Activated naive CD8-positive, alpha-beta T cell treated with anti-CD3 and anti-CD28 coated beads, Interleukin-2, amount 10 ng/mL, durations not matched to agents 7 days and 5 days (primary cell): ENCODE measurements around the gene TNFAIP3. TPM values are rescaled to one million over a fixed set of nuclear protein-coding genes. Genes with fewer than 3 reads are reported as not detected.

Experiments
- ATAC-seq: fragments of 150-1000 bp; cut with Tn5 transposase; one replicate; pipeline ENCODE4 v1.10.0; 2021; ENCODE audit warnings: low read depth, moderate library complexity
- POLR2A ChIA-PET: fragments of 350-600 bp; sonication (Branson Sonifier 250); formaldehyde crosslinking; loops from one replicate; lab custom pipeline; 2021; ENCODE audit warnings: antibody characterized with exemption; lab: Charles Lee
- DNase-seq: peaks from one replicate; pipeline ENCODE4 v3.0.0; 2021
- H3K27ac Mint-ChIP-seq: one replicate; pipeline ENCODE4 v1.8.0; 2022; ENCODE audit warnings: mild to moderate bottlenecking, mixed read lengths
- H3K27me3 Mint-ChIP-seq: one replicate; pipeline ENCODE4 v1.8.0; 2022; ENCODE audit warnings: mild to moderate bottlenecking, moderate library complexity, mixed read lengths
- H3K36me3 Mint-ChIP-seq: one replicate; pipeline ENCODE4 v1.8.0; 2021; ENCODE audit warnings: mild to moderate bottlenecking, mixed read lengths
- H3K4me1 Mint-ChIP-seq: one replicate; pipeline ENCODE4 v1.8.0; 2021; ENCODE audit warnings: mixed read lengths
- H3K4me3 Mint-ChIP-seq: one replicate; pipeline ENCODE4 v1.8.0; 2022; ENCODE audit warnings: mild to moderate bottlenecking, moderate library complexity, mixed read lengths
- H3K9me3 Mint-ChIP-seq: one replicate; pipeline ENCODE4 v1.8.0; 2021; ENCODE audit warnings: mixed read lengths
- total RNA-seq, 2 experiments: library from RNA; stranded (reverse); gene quantifications; one replicate each; pipeline ENCODE4 v1.2.3, GENCODE V29; 2021

The TNFAIP3 gene
- total RNA-seq, 2 experiments from 2014 or later: 88.6 to 89.5 TPM

DNA sequence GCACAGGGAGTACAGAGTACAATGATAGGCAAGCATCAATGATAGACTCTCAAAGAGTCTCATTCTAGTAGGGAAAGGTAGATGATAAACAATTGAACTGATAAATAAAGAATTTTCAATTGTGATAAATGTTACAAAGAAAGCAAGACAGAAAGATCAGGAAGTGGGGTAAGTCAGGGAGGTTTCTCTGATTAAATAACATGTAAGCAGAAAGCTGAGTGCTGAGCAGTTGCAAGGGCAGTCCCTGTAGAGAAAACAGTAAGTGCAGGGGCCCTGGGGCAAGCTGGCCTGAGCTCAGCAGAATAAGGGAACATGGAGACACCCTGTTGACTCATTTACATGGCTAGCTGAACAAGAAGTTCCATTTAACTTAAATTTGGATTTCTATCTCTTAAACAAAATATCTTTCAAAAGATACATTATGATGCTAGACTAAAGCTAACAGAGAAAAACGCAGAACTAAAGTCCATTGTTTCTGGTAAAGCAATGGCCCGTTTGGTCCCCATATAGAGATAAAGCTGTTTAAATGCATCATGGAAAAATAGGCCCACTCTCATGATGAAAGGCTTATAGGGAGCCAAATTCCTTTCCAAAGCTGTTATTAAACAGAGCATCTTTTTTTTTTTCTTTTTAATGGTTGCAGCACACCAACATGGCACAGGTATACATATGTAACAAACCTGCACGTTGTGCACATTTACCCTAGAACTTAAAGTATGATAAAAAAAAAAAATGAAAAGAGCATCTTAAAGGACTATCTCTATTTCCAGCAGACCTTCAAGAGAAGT is 5.3 kb upstream of the TNFAIP3 start:
- Mint-ChIP-seq H3K27ac (no peak overlapping the region), H3K4me1 (peaks cover 12% of the 10 kb centered on the region)
- POLR2A ChIA-PET: interaction anchor here (0.6 to 0.9 kb wide), 2 partner anchors 37 to 38 kb away, joined by 3 read pairs; no protein-coding TSS in a partner anchor

GRCh38 chr6:137862419-137863090 is 4.5 kb upstream of the TNFAIP3 start:
- no peak for DNase-seq
- Mint-ChIP-seq H3K36me3 (peaks cover 18% of the 10 kb centered on the region), H3K4me3 (no peak overlapping the region), H3K4me1 (peaks cover 12% of the 10 kb centered on the region), H3K27me3 (no peaks in the 10 kb centered on the region), H3K9me3 (peaks cover under 1% of the 10 kb centered on the region), H3K27ac (no peak overlapping the region)
- ATAC-seq: no peak
- POLR2A ChIA-PET: no interaction called here

More for the DNA sequence above, 5.3 kb upstream of the TNFAIP3 start:
- H3K36me3 Mint-ChIP-seq: peaks cover 19% of the 10 kb centered on the region
- H3K4me3 Mint-ChIP-seq: no peak overlapping the region
- DNase-seq (no peak), ATAC-seq (no peak)
- H3K27me3 Mint-ChIP-seq: no peaks in the 10 kb centered on the region
- H3K9me3 Mint-ChIP-seq: peaks cover 1% of the 10 kb centered on the region

DNA sequence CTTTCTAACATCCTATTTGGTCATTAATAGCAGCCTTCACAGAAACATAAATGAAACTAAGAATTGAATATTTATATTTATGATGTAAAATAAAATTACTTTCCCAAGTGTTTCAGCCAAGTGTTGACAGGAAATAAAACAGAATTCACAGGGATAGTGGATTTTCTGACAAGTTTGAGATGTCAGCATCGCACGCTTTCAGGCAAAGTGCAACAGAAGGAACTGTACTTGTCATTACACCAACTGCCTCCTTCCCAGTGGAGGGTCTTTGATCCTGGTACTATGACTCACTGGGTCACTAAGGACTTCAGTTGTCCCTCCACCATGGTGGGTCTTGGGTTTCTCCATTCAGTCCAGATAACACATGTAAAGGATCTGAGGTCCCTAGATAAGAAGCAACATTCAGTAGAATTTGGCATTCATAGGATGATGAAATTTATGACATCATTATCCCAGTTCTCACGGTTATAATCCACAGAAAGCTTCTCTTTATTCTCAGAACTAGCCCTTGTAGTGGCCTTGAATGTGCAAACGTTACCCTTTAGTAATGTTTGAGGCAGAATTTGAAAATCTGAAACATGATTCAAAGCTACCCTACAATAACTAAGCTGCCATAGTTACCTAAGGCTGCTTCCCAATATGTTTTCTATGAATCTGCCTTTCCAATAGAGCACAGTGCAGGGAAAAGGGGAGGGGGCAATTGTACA is 3.8 kb upstream of the TNFAIP3 start:
- no peaks in the 10 kb centered on the region for H3K9me3 Mint-ChIP-seq
- H3K4me1 Mint-ChIP-seq: peaks cover 14% of the 10 kb centered on the region
- no peak for ATAC-seq
- DNase-seq: no peak
- H3K4me3 Mint-ChIP-seq: no peak overlapping the region
- H3K27ac Mint-ChIP-seq: no peak overlapping the region
- H3K36me3 Mint-ChIP-seq: peaks cover 13% of the 10 kb centered on the region
- no peaks in the 10 kb centered on the region for H3K27me3 Mint-ChIP-seq
- POLR2A ChIA-PET: interaction anchor here (1.4 kb wide), 1 partner anchor 38 kb away, joined by 3 read pairs; no protein-coding TSS in a partner anchor

DNA sequence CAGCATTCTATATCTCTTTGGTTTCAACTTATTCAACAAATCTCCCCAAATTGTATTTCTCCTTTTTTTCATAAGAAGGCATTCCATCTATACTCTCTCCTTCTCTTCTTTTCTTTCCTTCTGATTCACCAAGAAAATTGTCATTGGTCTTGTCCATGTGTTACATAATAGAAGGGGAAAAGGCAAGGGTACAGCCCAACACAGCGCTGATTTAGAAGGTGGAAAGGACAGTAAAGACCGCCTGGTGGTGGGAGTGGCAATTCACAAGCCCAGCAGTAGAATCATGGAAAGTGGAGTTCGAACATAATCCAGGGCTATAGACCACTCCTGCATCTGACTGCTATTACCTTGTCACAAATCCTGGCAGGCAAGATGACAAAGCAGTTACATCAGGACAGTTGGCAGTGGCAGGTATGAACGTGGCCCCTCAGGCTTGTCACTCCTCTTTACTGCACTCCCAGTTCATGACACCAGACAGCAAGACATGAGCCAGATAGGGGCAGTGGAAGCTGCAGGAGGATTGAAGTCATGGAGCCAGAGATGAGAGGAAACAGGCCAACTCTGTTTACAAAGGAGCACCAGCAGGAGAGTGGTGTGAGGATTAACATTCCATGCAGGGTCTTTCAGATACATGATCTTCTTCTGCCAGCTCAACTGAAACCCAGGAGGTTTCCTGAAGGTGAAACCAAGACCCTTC is 2.1 kb upstream of the TNFAIP3 start:
- Mint-ChIP-seq H3K9me3 (no peaks in the 10 kb centered on the region), H3K36me3 (peaks cover 19% of the 10 kb centered on the region), H3K27ac (no peak overlapping the region), H3K4me3 (no peak overlapping the region), H3K4me1 (peaks cover 28% of the 10 kb centered on the region), H3K27me3 (no peaks in the 10 kb centered on the region)
- ATAC-seq (no peak), DNase-seq (no peak)
- POLR2A ChIA-PET: no interaction called here

DNA sequence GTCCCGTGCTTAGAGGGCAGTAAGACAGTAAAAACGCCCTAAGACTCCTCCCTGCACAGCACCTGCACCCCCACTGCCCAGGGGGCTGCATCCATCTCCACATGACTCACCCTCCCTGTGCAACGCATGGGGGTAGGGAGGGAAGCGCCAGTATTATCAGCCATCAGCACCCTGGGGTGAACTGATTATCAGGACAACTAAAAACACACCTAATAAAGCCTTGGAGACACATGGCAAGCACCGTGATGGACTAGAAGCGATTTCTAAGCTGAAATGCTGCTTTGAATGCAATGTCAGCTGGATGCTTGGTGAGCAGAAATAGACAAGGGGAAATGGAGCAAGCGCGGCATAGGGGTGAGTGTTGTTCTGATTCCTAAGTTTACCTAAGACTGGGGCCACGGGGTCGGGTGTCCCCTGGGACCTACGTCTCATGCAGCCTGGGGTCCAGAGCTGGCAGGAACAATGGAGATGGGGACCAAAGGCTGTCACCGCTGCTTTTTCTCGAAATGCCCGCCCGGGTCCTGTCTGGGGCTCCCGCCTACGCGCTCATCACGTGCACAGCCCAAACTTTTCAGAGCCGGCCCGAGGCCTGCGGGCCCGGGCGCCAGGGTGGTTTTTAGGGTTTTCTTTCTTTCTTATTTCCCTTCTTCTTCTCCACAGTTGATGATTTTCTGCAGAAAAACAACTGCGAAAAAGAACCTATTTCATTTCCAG is 702 bp upstream of the TNFAIP3 start:
- Mint-ChIP-seq H3K4me1 (peaks cover 40% of the 10 kb centered on the region), H3K27me3 (no peaks in the 10 kb centered on the region), H3K27ac (peak overlapping the region; percentile 87), H3K4me3 (peak overlapping the region; percentile 90), H3K36me3 (peaks cover 16% of the 10 kb centered on the region), H3K9me3 (no peaks in the 10 kb centered on the region)
- POLR2A ChIA-PET: interaction anchor here (1.0 to 3.2 kb wide), 14 partner anchors 16 to 167 kb away, joined by 3 to 35 read pairs (median 10); no protein-coding TSS in a partner anchor
- peak; percentile 10 for ATAC-seq
- no peak for DNase-seq

GRCh38 chr6:137867685-137868509 is 838 bp downstream of the TNFAIP3 start:
- POLR2A ChIA-PET: interaction anchor here (0.6 to 3.2 kb wide), 22 partner anchors 14 to 160 kb away, joined by 3 to 35 read pairs (median 5); no protein-coding TSS in a partner anchor
- no peaks in the 10 kb centered on the region for H3K27me3 Mint-ChIP-seq
- peak overlapping the region; percentile 90 for H3K4me3 Mint-ChIP-seq
- ATAC-seq: peak; percentile 8
- peak; percentile 61 for DNase-seq
- H3K36me3 Mint-ChIP-seq: peaks cover 24% of the 10 kb centered on the region
- H3K27ac Mint-ChIP-seq: peak overlapping the region; percentile 95
- no peaks in the 10 kb centered on the region for H3K9me3 Mint-ChIP-seq
- H3K4me1 Mint-ChIP-seq: peaks cover 52% of the 10 kb centered on the region

DNA sequence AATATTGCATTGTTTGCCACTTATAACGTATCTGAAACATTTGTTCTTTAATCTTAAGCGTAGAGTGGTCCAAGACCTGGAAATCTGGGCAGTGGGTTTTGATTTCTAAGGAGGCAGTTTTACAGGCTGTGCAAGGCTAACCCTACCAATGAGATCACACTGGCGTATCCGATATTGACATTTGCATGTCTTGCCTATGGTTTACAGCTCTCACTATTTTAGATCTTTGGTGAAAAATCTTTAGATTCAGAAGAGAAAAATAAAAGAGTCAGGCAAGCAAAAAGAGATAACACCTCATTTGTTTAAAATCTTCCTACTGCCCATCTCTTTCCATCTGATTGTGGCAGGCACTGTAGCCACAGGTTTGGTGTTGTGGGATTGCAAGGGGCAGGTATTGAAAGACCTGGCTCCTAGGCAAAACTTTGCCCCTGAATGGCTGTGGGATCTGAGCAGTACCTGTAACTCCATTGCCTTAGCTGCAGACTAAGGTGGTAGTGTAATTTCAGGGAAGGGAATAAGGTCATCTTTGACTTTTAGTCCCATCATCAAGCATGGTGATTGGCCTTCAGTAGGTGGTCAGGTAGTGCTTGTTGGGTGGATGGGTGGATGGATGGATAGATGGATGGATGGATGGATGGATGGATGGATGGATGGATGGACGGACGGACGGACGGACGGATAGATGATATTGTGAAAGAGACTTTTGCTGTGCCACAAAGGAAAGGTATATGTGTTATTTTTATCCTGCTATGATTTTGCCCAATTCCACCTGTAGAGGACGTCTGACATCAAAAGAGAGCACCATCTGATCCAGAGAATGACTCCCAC is 1.9 kb downstream of the TNFAIP3 start:
- POLR2A ChIA-PET: interaction anchor here (0.8 to 3.2 kb wide), 11 partner anchors 13 to 161 kb away, joined by 3 to 35 read pairs (median 11); no protein-coding TSS in a partner anchor
- Mint-ChIP-seq H3K9me3 (no peaks in the 10 kb centered on the region), H3K27ac (peak overlapping the region; percentile 95), H3K4me1 (peaks cover 61% of the 10 kb centered on the region), H3K4me3 (peak overlapping the region; percentile 90), H3K36me3 (peaks cover 31% of the 10 kb centered on the region), H3K27me3 (no peaks in the 10 kb centered on the region)
- ATAC-seq: no peak
- DNase-seq: no peak

DNA sequence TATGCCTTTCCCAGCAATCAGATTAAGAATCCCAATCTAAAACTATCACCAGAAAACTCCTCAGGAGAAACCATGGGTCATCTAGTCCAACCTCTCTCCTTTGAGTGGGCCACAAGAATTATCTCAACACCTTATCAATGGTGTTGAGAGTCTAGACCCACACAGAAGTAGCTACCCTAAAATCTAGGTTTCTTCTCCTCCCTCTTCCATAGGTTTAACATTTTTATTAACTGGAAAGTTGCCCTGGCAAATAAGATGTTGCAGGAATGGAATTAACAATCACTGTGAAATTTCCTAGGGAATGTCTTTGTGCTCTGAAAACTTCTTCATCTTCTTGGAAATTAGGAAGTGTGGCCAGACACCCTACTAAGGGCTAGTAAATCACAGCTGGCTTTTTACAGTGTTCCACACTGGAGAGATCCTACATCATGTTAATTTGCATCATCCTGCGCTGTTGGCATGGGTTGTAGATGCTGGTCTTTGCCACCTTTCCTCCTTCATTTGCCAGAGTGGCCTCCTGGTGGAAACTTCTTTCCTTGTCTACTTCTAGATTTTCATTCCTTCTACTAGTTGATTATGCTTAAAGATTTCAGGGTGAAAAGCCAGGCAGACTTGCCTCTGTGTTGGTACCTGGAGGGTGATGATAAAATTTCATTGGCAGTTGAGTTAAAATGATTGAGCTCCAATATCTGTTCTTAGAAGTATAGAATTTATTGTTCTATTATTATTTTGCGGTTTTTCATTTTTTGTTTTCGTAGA is 2.7 kb downstream of the TNFAIP3 start:
- POLR2A ChIA-PET: interaction anchor here (0.9 to 3.2 kb wide), 5 partner anchors 11 to 135 kb away, joined by 4 to 35 read pairs (median 11); no protein-coding TSS in a partner anchor
- H3K9me3 Mint-ChIP-seq: no peaks in the 10 kb centered on the region
- peaks cover 64% of the 10 kb centered on the region for H3K4me1 Mint-ChIP-seq
- peak overlapping the region; percentile 90 for H3K4me3 Mint-ChIP-seq
- ATAC-seq: no peak
- DNase-seq: no peak
- peaks cover 28% of the 10 kb centered on the region for H3K36me3 Mint-ChIP-seq
- H3K27ac Mint-ChIP-seq: peak overlapping the region; percentile 95
- no peaks in the 10 kb centered on the region for H3K27me3 Mint-ChIP-seq

DNA sequence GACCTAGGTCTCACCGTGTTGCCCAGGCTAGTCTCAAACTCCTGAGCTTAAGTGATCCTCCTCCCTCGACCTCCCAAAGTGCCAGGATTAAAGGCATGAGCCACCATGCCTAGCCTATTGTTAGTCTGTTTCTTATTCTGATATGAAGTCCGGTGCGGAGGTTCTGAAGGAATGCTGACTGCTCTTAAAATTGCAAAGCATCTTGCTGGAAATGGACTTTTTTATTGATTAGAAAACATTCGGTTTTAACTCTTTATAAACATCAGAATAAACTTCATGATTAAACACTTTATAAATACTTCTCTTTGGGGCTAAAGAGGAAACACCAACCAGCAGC is 3.2 kb downstream of the TNFAIP3 start:
- peaks cover 66% of the 10 kb centered on the region for H3K4me1 Mint-ChIP-seq
- H3K27me3 Mint-ChIP-seq: no peaks in the 10 kb centered on the region
- POLR2A ChIA-PET: interaction anchor here (1.2 to 2.3 kb wide), 3 partner anchors 10 to 162 kb away, joined by 4 to 11 read pairs (median 7); no protein-coding TSS in a partner anchor
- peaks cover 33% of the 10 kb centered on the region for H3K36me3 Mint-ChIP-seq
- H3K4me3 Mint-ChIP-seq: peak overlapping the region; percentile 90
- H3K9me3 Mint-ChIP-seq: no peaks in the 10 kb centered on the region
- no peak for DNase-seq
- H3K27ac Mint-ChIP-seq: peak overlapping the region; percentile 95
- no peak for ATAC-seq

DNA sequence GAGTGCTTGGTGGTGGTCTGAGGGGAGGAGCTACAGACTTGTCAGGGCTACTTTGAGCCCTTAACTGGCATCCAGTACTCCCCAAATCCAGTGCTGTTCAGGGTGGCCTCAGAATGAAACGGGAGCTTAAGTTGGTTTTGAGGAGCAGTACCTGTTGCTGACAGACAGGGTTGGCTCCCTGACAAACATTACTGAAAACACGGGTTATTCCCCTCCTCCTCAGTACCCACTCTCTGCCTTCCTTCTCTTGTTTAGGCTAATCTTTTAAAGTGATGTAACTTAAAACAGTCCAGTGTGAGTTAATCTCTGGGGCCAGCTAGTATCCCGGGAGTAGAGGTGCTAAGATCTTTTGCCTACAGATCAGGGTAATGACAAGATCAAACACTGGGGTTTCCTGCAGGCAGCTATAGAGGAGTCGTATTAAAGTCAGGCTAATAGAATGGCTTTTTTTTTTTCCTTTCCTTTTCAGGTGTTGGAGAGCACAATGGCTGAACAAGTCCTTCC is 3.7 kb downstream of the TNFAIP3 start:
- ATAC-seq (peak; percentile 8), DNase-seq (no peak)
- peak overlapping the region; percentile 90 for H3K4me3 Mint-ChIP-seq
- H3K27me3 Mint-ChIP-seq: no peaks in the 10 kb centered on the region
- peaks cover 37% of the 10 kb centered on the region for H3K36me3 Mint-ChIP-seq
- peak overlapping the region; percentile 95 for H3K27ac Mint-ChIP-seq
- peaks cover 69% of the 10 kb centered on the region for H3K4me1 Mint-ChIP-seq
- POLR2A ChIA-PET: interaction anchor here (0.9 to 2.3 kb wide), 6 partner anchors 10 to 172 kb away, joined by 3 to 11 read pairs (median 4); no protein-coding TSS in a partner anchor
- no peaks in the 10 kb centered on the region for H3K9me3 Mint-ChIP-seq
